Tibial nerve (tissue), 4 donors: ENCODE data around the gene CAP2. TPM values are rescaled to one million over a fixed set of nuclear protein-coding genes. Genes with fewer than 3 reads are reported as not detected.

Source experiments
- DNase-seq, 2 donors: peaks; one replicate each; pipeline ENCODE4 v3.0.0-alpha.2; 2019; ENCODE audit warnings: low spot score in 2 of 2
- H3K27ac ChIP-seq, 4 donors: fragments of 200-600 bp; sonication (generic) in 3 of 4; one replicate each; pipeline ENCODE4 v1.5.1; 2017 to 2019; ENCODE audit warnings: mild to moderate bottlenecking in 1 of 4
- H3K27me3 ChIP-seq, 2 donors: fragments of 200-600 bp; sonication (generic) in 1 of 2; one replicate each; pipeline versions ENCODE4 v1.5.1 to v1.6.0; 2017 to 2019
- H3K36me3 ChIP-seq, 3 donors: fragments of 200-600 bp; sonication (generic); one replicate each; pipeline ENCODE4 v1.5.1; 2018 to 2019
- H3K4me1 ChIP-seq, 4 donors: fragments of 200-600 bp; sonication (generic) in 3 of 4; one replicate each; pipeline ENCODE4 v1.5.1; 2017 to 2019
- H3K4me3 ChIP-seq, 4 donors: fragments of 200-600 bp; sonication (generic) in 3 of 4; one replicate each; pipeline ENCODE4 v1.5.1; 2017 to 2019; ENCODE audit warnings: mild to moderate bottlenecking in 1 of 4, moderate library complexity in 1 of 4
- H3K9me3 ChIP-seq, 4 donors: fragments of 200-600 bp; sonication (generic) in 3 of 4; one replicate each; pipeline ENCODE4 v1.5.1; 2017 to 2019
- CTCF ChIP-seq, 5 experiments: fragments of 200-600 bp in 3 of 5; fragments of 450-650 bp in 2 of 5; sonication (generic) in 3 of 5; IDR thresholded peaks; one replicate each; pipeline ENCODE4 v1.5.1; 2016 to 2019; ENCODE audit warnings: antibody characterized with exemption in 5 of 5, mild to moderate bottlenecking in 3 of 5, moderate library complexity in 2 of 5
- EP300 ChIP-seq, 2 donors: sonication (generic); formaldehyde crosslinking; IDR thresholded peaks; one replicate each; pipeline ENCODE4 v1.6.1; 2017; ENCODE audit warnings: antibody characterized with exemption in 2 of 2, mild to moderate bottlenecking in 1 of 2
- POLR2A ChIP-seq, 2 donors: fragments of 450-650 bp; IDR thresholded peaks; one replicate each; pipeline ENCODE4 v1.6.1; 2017; ENCODE audit warnings: antibody characterized with exemption in 2 of 2, mild to moderate bottlenecking in 2 of 2, moderate library complexity in 2 of 2
- WGBS, 2 donors: methylation state at CpG; one replicate each; pipeline ENCODE4 v1.1.5; 2018; 5-methylcytosine and 5-hydroxymethylcytosine counted together
- total RNA-seq, 4 donors: library from RNA; depleted of rRNA; stranded (reverse); fragments of >200 nt; gene quantifications; one replicate each; pipeline ENCODE4 v1.1.0, GENCODE V29; 2016

Gene CAP2
- total RNA-seq, 4 donors from 2014 or later = 4.2 to 11.8 (median 4.8) TPM

- Histone ChIP-seq H3K4me3 (no peak overlapping the region), H3K27ac (no peak overlapping the region), H3K9me3 (no peaks in the 10 kb centered on the region), H3K4me1 (no peaks in the 10 kb centered on the region), H3K36me3 (no peaks in the 10 kb centered on the region), H3K27me3 (no peaks in the 10 kb centered on the region)
- DNase-seq = no peak
- TF ChIP-seq EP300 (IDR thresholded peaks at IDR 0.05) = no peak
- WGBS, 2 donors = 88 to 92% methylated on average over 11 of the region's 11 CpGs
These were observed 90.1 kb downstream of the CAP2 start for GRCh38 chr6:17483391-17484016.

- Histone ChIP-seq H3K27me3 (no peaks in the 10 kb centered on the region), H3K27ac (no peak overlapping the region), H3K4me1 (no peaks in the 10 kb centered on the region), H3K9me3 (no peaks in the 10 kb centered on the region), H3K4me3 (no peak overlapping the region), H3K36me3 (no peaks in the 10 kb centered on the region)
- TF ChIP-seq EP300 (IDR thresholded peaks at IDR 0.05) (no peak), POLR2A (IDR thresholded peaks at IDR 0.05) (no peak), CTCF (IDR thresholded peaks at IDR 0.05) (no peak)
- DNase-seq = no peak
- 91% methylated on average over 10 of the region's 10 CpGs for WGBS, 2 donors
These were observed 90.9 kb downstream of the CAP2 start for GRCh38 chr6:17484201-17484849.

GRCh38 chr6:17485181-17485580, 91.8 kb downstream of the CAP2 start:
- Histone ChIP-seq H3K9me3 (no peaks in the 10 kb centered on the region), H3K27ac (no peak overlapping the region), H3K36me3 (no peaks in the 10 kb centered on the region), H3K4me3 (no peak overlapping the region), H3K4me1 (no peaks in the 10 kb centered on the region), H3K27me3 (no peaks in the 10 kb centered on the region)
- TF ChIP-seq POLR2A (IDR thresholded peaks at IDR 0.05) (no peak), EP300 (IDR thresholded peaks at IDR 0.05) (no peak), CTCF (IDR thresholded peaks at IDR 0.05) (no peak)
- DNase-seq = no peak
- WGBS, 2 donors = 76 to 83% methylated on average over 4 of the region's 4 CpGs

- Histone ChIP-seq H3K4me3 (no peak overlapping the region), H3K36me3 (no peaks in the 10 kb centered on the region), H3K27ac (no peak overlapping the region), H3K9me3 (no peaks in the 10 kb centered on the region), H3K27me3 (no peaks in the 10 kb centered on the region), H3K4me1 (no peaks in the 10 kb centered on the region)
- no peak for DNase-seq
- 88 to 89% methylated on average over 2 of the region's 2 CpGs for WGBS, 2 donors
- TF ChIP-seq EP300 (IDR thresholded peaks at IDR 0.05) (no peak), POLR2A (IDR thresholded peaks at IDR 0.05) (no peak)
These were observed 92.6 kb downstream of the CAP2 start for GRCh38 chr6:17485946-17486345.

- H3K27ac ChIP-seq = no peak overlapping the region
- 88 to 94% methylated on average over 4 of the region's 4 CpGs for WGBS, 2 donors
- no peaks in the 10 kb centered on the region for H3K27me3 ChIP-seq
These were observed 93.3 kb downstream of the CAP2 start for GRCh38 chr6:17486680-17487079.

More at GRCh38 chr6:17486680-17487079, 93.3 kb downstream of the CAP2 start:
- Histone ChIP-seq H3K4me3 (no peak overlapping the region), H3K36me3 (no peaks in the 10 kb centered on the region), H3K9me3 (no peaks in the 10 kb centered on the region), H3K4me1 (no peaks in the 10 kb centered on the region)
- no peak for DNase-seq
- TF ChIP-seq EP300 (IDR thresholded peaks at IDR 0.05) (no peak), CTCF (IDR thresholded peaks at IDR 0.05) (no peak), POLR2A (IDR thresholded peaks at IDR 0.05) (no peak)
